GM19438 (cell line): Measurements from ENCODE around the gene STAT5A.
"Not testable (repeated sequence)": the region's sequence is repeated elsewhere in the genome, so short reads cannot be mapped to it uniquely, and the experiment has no call there.

Experiments used
- ATAC-seq: cut with Tn5 transposase; IDR thresholded peaks from one replicate; pipeline ENCODE4 v1.9.1; 2021; ENCODE audit warnings: low read depth; ENCODE audit not compliant: unreplicated experiment

Gene STAT5A

DNA sequence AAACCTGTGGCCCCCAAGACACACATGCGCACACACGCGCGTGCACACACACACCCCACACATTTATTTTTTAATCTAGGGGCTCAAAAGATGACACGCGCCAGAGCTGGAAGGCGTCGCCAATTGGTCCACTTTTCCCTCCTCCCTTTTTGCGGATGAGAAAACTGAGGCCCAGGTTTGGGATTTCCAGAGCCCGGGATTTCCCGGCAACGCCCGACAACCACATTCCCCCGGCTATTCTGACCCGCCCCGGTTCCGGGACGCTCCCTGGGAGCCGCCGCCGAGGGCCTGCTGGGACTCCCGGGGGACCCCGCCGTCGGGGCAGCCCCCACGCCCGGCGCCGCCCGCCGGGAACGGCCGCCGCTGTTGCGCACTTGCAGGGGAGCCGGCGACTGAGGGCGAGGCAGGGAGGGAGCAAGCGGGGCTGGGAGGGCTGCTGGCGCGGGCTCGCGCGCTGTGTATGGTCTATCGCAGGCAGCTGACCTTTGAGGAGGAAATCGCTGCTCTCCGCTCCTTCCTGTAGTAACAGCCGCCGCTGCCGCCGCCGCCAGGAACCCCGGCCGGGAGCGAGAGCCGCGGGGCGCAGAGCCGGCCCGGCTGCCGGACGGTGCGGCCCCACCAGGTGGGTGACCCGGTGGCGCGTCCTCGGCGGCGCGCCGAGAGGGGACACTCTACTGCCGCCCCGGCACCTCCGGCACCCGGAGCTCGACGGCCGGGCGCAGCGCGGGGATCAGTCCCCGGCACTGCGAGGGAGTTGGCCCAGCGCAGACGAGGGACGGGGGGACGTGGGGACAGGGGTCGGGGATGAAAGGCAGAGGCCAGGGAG lies at the start of gene STAT5A:
TSS of gene STAT5A (plus strand) at position 522 of the 826 bp plus-strand sequence. CDS start 914 bp downstream, outside the sequence.
- ATAC-seq = no peak

DNA sequence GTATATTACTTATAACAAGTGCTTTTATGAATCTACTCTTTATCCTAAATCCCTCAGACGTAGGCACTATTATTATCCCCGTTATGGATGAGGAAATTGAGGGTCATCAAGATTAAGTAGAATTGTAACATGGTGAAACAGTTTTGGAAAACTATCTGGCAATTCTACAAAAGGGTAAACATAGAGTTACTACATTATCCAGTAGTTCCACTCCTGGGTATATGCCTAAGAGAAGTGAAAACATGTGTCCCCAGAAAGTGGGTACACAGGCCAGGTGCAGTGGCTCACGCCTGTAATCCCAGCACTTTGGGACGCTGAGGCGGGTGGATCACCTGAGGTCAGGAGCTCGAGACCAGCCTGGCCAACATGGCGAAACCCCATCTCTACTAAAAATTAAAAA lies 48.7 kb upstream of the STAT5A start:
- not testable (repeated sequence) for ATAC-seq

DNA sequence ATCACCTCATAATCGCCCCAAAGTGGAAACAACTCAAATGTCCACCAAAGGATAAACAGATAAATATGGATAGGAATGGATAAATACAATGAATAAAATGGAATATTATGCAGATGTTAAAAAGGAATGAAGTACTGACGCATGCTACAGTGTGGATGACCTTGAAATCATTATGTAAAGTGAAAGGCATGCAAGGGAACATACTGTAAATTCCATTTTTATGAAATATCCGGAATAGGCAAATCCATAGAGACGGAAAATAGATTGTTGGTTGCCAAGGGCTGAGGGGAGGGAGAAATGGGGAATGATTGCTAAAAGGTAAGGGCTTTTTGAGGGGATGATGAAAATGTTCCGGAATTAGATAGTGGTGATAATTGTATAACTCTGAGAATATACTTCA lies 48.1 kb upstream of the STAT5A start:
- no peak for ATAC-seq

DNA sequence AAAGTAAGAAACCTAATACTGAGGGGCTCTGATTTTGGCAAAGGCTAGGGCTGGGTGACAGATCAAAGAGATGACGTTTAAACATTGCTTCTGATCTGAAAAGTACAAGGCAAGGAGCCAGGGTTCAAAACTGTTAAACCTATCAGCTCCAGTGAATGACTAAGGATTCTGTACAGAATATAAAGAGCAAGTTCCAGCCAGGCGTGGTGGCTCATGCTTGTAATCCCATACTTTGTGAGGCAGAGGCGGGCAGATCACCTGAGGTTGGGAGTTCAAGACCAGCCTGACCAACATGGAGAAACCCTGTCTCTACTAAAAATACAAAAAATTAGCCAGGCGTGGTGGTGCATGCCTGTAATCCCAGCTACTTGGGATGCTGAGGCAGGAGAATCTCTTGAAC lies 47.4 kb upstream of the STAT5A start:
- not testable (repeated sequence) for ATAC-seq

DNA sequence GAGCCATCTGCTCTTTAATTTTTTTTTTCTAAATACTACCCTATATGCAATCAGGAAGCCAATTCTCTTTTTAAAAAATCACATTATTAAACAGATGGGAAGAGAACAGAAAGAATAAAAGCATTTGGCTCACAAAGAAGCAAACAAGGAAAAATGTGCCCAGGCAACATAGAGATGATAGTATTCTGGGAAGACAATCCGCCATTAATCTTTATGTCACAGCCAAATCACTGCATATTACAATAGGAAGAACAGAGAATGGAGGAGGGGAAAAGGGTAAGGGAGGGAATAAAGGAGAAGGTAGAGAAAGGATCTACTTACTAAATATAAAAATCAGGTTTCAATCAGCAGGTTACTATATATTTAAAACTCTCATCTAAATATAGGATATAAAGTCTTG lies 46.4 kb upstream of the STAT5A start:
- no peak for ATAC-seq

DNA sequence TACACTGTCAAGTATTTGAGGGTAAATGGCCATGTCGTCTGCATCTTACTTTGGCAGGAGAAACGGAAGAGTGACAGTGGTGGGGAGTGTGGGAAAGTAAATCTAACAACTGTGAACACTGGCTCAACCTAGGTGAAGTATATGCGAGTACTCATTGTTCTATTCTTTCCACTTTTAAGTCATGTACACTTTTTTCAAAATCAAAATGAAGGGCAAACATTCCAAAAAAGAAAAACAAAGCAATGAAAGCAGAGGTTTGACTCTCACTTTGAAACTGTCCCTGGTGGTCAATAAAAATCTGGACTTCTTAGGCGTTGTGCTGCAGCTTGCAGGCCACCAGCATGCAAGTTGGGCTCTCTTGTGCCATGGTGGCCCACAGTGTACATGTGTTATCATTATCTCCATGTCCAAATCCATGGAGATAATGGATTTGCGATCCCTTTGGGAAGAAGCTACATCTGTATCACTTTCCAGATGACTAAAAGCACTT lies 44.8 kb upstream of the STAT5A start:
- ATAC-seq = no peak

DNA sequence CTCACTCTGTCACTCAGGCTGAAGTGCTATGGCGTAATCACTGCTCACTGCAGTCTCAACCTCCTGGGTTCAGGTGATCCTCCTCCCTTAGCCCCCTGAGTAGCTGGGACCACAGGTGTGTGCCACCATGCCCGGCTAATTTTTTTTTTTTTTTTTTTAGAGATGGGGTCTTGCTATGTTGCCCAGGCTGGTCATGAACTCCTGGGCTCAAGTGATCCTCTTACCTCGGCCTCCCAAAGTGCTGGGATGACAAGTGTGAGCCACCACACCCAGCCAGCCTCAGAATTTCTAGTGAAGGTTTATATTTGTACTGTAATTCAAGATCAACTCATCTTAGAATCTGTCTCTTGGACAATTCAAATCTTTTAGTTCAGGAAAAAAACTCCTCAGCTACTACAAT lies 44.2 kb upstream of the STAT5A start:
- not testable (repeated sequence) for ATAC-seq

DNA sequence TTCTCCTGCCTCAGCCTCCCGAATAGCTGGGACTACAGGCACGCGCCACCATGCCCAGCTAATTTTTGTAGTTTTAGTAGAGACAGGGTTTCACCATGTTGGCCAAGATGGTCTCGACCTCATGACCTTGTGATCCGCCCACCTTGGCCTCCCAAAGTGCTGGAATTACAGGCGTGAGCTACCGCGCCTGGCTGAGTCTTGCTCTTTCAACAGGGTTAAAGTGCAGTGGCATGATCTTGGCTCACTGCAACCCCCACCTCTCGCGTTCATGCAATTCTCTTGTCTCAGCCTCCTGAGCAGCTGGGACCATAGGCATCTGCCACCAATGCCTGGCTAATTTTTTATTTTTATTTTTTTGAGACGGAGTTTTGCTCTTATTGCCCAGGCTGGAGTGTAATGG lies 43.1 kb upstream of the STAT5A start:
- not testable (repeated sequence) for ATAC-seq

DNA sequence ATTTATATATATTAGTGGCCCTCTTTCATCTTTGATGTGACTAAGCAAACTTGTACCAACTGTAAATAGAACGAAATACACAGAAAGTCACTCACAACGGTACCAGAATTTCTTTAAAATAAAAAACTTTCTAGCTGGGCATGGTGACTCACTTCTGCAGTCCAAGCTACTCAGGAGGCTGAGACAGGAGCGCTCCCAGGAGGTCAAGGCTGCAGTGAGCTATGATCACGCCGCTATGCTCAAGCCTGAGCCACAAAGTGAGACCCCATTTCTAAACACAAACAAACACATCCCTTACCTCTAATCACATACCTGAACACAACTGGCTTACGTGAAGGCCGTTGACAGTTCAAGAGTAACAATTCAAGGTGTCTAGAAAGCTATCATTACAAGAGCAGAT lies 41.8 kb upstream of the STAT5A start:
- ATAC-seq = no peak

DNA sequence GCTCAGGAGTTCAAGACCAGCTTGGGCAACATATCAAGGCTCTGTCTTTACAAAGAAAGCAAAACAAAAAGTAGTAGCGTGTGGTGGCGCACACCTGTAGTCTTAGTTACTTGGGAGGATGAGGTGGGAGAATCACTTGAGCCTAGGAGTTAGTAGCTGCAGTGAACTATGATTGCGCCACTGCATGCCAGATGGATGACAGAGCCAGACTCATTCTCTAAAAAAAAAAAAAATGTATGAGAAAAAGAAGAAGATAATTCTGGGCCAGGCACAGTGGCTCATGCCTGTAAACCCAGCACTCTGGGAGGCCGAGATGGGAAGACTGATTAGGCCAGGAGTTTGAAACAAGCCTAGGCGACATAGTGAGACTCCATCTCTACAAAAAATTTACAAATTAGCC lies 40.6 kb upstream of the STAT5A start:
- no peak for ATAC-seq

DNA sequence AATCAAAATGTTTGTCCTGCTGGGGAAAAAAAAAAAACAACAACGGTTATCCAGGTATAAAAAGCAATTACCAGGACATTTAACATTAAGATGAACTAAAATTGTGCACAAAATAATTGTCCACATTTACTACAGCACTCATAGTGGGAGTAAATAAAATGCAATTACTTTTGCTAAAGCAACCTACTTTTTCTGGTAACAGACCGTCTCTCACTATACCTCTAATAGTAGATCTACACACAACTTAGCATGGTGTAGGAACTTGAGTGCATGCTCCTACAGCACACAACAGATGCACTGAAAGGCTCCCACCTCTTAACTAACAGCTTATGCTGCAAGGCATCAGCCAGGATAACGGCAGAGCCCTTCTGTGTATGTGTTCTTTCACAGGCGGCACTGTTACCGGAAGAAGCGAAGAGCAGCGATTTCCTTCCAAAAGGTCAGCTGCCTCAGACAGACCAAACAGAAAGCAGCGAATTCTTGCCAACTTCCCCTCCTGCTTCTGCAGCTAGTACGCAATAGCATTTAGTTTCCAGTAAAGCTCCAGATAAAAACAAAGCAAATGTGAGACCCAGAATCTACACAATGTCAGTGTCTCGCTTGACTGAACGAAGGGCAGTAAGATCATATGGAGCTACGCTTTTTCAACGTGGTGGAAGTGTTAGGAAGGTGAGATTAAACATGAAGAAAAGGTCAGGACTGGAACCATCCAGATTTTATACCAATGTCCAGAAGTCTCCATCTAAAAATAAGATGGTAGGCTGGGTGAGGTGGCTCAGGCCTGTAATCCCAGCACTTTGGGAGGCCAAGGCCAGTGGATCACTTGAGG lies 39.7 kb upstream of the STAT5A start:
- peak; percentile 78 for ATAC-seq

DNA sequence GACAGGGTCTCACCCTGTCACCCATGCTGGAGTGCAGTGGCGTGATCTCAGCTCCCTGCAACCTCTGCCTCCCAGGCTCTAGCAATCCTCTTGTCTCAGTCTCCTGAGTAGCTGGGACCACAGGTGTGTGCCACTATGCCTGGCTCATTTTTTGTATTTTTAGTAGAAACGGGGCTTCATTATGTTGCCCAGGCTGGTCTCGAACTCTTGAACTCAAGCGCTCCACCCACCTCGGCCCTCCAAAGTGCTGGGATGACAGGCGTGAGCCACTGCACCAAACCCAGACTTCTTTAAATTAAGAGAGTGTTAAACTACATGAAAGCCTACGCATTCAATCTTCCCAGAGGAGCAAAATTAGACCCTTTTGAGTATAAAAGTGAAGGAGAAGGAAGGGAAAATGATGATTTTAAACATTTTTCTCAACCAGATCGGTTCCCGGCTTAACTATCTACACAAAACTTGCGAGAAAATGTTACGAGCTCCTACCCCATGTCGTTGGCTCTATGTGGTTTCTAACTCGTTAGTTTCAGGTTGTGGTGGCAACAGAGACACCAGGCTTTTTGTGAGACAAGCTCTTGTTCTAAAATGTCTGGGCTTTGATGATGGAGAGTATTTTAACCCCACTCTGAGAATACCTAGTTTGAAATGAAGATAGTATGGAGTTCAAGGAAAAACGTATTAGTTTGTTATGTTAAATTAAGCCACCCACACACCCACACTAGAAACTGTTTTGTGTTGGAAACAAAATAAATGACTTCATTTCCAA lies 38.4 kb upstream of the STAT5A start:
- ATAC-seq = no peak

DNA sequence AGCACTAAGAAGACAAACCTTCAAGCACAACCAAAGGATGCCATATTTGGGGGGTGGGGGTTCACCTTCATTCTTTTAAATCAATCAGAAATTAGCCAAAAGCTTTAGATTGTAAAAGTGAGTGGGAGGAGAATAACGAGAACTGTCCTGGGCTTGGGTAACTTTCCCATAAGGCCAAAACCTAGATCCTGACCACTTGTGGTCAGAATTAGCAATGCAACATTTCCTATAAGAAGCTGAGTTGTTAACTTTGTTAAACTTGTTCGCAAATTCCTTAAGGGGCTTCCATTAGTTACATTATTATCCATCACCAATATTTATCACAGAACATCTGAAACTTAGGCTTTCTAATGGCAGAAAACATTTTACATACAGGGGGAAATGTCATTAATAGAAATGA lies 37.2 kb upstream of the STAT5A start:
- no peak for ATAC-seq

DNA sequence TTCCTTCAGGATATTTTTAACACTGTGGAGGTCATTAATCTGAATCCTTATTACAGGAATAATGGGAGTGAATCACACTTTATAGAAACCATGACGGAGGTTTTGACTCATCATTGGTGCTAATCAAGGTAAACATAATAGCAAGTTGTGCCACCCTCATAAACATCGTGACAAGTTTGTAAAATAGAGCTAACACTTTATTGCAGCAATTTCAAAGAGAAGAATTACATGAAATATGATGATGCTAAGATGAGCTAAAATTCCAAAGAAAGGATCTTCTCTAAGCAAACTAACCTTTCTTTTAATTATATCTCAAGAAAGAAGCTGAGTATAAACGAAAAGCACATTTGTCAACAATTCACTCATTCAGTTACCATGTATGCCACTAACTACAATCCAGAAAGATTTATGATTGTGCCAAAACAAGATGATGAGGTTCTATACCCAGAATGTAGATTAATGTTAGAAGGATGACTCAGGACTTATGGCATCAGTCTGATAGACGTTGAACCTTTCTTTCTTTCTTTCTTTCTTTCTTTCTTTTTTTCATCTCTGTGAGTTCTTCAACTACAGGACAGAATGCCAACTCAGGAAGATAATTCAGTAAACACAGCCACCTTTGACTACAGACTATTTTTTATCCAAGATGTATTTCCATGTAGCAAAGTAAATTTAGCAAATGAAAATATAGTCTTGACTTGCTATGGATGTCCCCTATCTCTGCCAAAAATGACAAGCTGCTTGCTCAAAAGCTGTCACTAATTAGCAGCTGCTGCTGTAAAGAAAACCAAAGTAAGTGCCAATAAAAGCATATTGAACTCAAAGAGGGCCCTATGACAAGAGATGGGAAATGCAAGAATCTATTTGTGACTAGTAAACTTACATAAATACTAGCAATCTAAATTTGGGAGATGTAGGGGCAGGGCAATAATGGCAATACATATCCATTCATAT lies 35.4 kb upstream of the STAT5A start:
- ATAC-seq = no peak

DNA sequence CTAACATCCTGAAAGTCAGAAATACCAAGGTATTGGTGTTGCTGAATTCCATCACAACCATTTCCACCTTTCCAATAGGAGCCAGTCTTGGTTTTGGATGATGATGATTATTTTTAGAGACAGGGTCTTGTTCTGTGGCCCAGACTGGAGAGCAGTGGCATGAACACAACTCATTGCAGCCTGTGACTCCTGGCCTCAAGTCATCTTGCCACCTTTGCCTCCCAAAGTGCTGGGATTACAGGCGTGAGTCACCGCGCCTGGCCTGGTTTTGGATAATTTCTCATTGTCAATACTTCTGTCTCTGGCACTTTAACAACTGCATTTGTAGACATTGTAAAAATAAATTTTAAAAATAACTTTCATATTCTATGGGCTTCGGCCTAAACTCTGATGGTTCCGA lies 34.7 kb upstream of the STAT5A start:
- no peak for ATAC-seq

DNA sequence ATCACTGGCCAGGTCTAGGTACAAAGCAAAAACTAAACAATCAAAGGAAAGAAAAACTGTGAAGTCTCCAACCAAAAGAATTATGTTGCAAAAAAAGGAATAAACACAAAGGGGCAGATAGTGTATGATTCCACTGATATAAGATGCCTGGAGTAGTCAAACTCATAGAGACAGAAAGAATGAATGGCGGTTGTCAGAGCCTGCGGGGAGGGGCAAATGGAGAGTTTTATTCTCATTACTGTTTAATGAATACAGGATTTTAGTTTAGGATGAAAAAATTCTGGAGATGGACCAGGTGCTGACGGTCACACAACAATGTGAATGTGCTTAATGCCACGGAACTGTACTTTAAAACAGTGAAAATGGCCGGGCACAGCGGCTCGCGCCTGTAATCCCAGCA lies 32.9 kb upstream of the STAT5A start:
- no peak for ATAC-seq

DNA sequence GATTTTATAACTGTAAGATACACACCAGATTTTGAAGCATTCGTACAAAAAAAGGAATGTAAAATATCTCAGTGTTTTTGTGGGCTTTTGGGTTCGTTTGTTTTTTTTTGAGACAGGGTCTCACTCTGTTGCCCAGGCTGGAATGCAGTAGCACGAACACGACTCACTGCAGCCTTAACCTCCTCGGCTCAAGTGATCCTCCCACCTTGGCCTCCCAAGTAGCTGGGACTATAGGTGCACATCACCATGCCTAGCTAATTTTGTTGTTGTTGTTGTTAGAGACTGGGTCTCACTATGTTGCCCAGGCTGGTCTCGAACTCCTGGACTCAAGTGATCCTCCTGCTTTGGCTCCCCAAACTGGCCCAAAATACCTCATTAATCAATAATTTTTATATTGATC lies 28.0 kb upstream of the STAT5A start:
- ATAC-seq = no peak

DNA sequence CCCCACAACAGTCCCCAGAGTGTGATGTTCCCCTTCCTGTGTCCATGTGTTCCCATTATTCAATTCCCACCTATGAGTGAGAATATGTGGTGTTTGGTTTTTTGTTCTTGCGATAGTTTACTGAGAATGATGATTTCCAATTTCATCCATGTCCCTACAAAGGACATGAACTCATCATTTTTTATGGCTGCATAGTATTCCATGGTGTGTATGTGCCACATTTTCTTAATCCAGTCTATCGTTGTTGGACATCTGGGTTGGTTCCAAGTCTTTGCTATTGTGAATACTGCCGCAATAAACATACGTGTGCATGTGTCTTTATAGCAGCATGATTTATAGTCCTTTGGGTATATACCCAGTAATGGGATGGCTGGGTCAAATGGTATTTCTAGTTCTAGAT lies 23.9 kb upstream of the STAT5A start:
- not testable (repeated sequence) for ATAC-seq

DNA sequence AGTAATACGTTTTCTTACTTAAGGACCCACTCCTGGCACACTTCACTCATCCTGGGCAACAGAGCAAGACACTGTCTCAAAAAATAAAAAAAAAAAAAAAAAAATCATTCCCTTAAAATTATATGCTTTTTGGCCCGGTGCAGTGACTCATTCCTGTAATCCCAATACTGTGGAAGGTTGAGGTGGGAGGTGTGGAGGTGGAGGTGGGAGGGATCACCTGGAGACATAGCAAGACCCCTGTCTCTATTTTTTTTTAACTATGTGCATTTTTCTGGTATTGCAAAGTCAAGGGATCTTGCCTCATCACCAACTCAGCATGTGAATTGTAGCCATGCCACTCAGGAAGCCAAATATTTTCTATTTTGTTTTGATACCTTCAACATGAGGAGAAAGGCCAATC lies 21.8 kb upstream of the STAT5A start:
- no peak for ATAC-seq
